RPMI8226 (cell line): Measurements from ENCODE around the gene ZNF556.
A peak's percentile ranks its signal among the peaks of the same experiment; 100 is the strongest.
"Not testable (repeated sequence)": the region's sequence is repeated elsewhere in the genome, so short reads cannot be mapped to it uniquely, and the experiment has no call there.

Experiments
- DNase-seq: peaks from one replicate; pipeline ENCODE4 v3.0.0-alpha.2; 2015

Gene ZNF556

DNA sequence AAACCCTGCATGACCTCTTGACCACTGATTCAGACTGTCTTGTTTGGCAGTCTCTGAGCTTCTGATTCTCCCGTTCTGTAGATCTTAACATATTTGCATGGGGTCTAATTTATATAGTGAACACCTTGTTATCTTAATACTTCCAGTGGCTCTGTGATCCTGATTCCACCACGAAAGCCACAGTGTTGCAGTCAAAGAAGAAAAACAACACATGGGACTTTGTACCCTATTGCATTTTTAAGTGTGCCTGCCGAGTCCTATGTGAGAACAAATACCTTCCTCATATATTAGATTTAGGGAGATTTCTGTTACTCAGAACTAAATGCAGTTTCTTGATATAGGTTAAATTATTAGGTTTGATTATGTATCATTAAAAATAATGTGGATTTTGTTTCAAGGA lies 12.3 kb upstream of the ZNF556 start:
- no peak for DNase-seq

DNA sequence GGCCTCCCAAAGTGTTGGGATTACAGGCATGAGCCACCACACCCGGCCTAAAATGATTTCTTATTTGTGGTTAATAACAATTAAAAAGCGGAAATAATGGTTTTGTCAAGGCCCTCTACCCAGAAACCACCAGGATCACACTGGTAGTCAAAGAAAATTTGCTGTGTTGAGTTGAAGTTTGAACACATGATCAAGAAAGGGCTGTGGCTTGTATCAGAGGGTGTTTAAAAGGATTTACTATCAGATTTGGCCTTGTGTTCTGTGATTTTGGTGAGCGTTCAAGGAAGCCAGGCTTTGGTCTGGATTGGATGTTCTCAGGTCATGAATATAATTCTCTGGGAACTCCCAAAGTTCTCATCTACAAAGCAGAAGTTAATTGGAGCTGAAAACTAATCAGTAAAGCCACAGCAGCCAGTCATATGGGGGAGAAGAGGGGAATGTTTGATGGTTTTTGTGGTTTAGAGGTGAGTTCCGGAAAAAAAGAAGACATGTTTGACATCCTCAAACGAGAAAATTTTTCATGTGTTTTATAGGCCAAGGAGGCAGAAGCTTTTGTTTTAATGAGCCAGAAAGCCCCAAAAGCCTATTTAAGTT lies 10.6 kb upstream of the ZNF556 start:
- no peak for DNase-seq

DNA sequence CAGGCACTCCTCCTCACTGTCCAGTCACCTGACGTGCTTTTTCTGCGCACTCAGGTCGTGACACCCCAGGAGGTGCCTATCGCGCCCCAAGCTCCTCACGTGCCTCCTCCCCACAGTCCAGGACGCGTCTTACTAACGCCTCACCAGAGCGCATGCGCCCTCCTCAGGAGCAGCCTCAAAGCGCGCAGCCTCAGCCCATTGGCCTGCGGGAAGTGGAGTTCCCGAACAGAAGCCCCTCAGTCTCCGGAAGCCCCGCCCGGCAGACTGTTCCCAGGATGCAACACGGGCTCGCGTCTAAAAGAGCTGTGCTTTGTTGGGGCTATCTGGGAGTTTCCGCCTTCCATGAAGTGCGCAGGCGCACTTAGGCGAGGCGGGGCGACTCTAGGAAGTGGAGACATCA lies 8.3 kb upstream of the ZNF556 start:
- DNase-seq = no peak

DNA sequence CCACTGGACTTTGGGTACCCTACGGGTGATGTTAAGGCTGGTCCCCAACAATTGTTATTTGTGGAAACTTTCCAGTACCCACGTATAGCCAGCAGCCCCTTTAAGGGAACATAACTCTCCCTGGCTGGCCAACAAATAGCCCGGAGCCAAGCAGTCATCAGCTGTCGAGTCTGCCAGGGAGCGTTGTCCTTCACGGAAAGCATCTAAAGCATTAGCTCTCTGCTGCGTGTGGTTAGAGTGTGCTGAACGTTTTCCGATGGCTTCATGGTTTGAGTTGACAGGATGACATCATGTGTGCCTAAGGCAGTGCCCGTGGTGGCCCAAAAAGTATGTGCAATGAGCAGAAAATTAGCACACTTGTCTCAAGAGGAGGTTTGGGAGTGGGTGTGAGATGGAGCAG lies 3.3 kb upstream of the ZNF556 start:
- no peak for DNase-seq

DNA sequence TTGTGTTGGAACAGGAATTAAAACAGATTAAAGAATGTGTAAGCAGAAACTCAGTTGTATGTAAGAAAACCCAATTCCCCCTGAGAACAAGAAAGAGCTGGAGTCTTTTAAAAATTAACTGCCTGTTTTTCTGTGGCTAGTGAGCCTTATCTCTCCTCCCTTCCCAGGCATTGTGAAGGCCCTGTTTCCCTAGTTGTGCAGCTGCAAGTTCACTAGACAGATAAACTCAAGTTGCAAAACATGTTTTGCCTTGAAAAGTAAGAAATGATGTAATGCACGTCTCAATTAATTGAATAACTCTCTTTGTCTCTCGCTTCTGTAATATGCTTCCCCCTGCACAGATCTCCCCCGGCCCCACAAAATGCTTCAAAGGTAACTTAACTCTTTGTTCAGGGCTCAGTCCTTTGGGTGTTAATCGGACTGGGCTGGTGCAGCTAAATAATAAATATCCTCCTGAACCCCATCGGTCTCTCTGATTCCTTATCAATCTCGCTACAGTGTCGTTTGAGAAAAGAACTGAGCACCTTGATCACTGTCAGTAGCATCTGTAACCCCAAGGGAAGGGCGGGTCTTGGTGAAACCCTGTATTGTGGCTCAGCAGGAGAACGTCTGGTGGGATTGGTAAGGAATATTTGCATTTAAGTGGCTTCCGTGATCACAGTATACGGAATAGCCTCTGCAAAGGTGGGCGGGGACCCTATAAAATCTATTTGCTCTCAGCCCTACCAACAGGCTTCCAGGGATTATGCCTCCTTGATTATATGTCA lies 1.6 kb upstream of the ZNF556 start:
- DNase-seq = no peak

DNA sequence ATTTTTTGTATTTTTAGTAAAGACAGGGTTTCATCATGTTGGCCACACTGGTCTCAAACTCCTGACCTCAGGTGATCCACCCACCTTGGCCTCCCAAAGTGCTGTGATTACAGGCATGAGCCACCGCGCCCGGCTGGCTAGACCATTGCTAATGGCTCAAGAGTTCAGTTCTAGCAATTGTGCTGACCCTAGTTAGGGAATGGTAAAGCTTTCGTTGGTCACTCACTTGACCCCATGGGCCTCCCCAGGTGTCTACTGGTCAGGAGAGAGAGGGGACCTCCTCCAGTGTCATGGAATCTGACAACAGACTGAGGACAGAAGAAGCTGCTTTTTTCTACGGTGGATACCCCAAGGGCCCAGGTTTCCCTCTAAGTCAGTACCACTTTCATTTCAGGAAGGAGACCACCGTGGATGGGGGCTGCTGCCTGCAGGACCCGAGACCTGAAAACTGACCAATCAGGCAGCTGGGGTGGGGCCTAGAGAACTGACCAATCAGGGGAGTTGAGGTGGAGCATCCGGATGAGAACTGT lies 575 bp upstream of the ZNF556 start:
- DNase-seq = no peak

DNA sequence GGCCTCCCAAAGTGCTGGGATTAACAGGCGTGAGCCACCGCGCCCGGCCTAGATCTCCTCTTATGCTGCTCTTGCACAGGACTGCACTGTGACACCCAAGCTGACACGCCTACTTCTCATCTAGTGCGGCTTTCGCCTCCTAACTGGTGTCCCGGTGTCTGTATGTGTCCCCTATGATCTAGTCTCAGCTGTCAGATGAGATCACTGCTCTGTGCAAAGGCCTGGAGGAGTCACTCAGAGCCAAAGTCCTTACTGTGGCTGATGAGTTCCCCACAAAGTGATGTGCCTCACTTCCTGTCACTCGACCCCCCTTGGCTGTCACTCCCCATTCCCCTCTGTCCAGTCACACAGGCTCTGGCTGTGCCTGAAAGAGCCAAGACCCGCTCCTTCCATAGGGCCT lies 2.5 kb downstream of the ZNF556 start:
- DNase-seq = no peak

DNA sequence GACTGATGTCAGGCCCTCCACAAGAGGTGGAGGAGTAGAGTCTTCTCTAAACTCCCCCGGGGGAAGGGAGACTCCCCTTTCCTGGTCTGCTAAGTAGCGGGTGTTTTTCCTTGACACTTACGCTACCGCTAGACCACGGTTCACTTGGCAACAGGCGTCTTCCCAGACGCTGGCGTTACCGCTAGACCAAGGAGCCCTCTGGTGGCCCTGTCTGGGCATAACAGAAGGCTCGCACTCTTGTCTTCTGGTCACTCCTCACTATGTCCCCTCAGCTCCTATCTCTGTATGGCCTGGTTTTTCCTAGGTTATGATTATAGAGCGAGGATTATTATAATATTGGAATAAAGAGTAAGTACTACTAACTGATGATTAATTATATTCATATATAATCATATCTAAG lies 5.0 kb downstream of the ZNF556 start:
- DNase-seq = not testable (repeated sequence)

DNA sequence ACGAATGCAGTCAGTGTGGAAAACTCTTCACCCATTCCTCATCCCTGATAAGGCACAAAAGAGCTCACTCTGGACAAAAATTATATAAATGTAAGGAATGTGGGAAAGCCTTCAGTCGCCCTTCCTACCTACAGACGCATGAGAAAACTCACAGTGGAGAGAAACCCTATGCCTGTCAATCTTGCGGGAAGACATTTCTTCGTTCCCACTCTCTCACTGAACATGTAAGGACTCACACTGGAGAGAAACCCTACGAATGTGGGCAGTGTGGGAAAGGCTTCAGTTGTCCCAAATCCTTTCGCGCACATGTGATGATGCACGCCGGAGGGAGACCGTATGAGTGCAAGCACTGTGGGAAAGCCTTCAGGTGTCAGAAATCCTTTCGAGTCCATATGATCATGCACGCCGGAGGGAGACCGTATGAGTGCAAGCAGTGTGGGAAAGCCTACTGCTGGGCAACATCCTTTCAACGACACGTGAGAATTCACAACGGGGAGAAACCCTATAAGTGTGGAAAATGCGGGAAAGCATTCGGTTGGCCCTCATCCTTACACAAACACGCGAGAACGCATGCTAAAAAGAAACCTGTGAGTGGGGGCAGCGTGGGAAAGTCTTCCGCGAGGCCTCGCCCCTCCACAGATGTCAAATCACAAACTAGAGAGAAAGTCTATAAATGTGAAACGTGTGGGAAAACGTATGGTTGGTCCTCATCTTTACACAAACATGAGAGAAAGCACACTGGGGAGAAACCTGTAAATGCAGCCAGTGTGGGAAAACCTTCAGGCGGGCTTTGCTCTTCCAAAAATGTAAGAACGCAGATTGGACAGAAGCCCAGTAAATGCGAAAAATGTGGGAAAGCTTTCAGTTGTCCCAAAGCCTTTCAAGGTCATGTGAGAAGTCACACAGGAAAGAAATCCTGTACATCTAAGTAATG lies 10.5 kb downstream of the ZNF556 start:
- no peak for DNase-seq

DNA sequence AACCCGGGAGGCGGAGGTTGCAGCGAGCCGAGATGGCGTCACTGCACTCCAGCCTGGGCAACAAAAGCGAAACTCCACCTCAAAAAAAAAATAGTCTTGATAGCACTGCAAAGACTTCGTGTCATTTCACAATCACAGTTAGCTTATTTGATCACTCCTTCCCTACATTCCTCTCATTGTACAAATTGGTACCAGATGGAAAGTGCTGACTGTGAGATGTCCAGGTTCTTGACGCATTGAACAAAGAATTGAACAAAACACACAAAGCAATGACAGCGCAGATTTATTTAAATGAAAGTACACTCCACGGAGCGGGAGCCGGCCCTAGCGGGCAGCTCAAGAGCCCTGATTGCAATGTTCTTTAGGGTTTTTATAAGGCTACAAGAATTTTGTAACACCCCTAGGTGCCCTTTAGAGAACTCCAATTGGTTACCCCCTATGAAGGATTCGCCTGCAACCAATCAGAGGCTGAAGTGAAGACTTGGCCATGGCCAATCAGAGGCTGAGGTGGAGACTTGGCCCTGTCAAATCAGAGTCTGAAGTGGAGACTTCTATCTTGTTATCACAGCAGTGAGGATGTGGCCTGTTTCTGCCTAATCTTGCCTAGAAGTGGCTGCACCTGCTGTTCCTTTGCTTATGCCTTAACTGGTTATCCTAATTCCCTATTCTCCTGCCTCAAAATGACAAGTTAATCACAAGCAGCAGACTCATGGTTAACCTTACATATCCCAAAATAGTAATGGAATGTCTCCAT lies 16.7 kb downstream of the ZNF556 start:
- no peak for DNase-seq

DNA sequence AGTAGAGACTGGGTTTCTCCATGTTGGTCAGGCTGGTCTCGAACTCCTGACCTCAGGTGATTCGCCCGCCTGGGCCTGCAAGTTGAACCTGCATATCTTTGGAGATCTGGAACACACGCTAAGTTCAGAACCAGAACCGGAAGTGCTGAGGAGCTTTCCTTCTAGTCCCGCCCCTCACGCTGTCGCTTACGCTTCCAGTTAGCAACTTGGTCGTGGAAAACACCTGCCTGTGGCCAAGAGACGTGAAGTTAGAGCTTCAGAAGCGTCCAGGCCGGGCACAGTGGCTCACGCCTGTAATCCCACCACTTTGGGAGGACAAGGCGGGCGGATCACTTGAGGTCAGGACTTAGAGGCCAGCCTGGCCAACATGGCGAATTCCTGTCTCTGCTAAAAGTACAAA lies 18.6 kb downstream of the ZNF556 start:
- no peak for DNase-seq

DNA sequence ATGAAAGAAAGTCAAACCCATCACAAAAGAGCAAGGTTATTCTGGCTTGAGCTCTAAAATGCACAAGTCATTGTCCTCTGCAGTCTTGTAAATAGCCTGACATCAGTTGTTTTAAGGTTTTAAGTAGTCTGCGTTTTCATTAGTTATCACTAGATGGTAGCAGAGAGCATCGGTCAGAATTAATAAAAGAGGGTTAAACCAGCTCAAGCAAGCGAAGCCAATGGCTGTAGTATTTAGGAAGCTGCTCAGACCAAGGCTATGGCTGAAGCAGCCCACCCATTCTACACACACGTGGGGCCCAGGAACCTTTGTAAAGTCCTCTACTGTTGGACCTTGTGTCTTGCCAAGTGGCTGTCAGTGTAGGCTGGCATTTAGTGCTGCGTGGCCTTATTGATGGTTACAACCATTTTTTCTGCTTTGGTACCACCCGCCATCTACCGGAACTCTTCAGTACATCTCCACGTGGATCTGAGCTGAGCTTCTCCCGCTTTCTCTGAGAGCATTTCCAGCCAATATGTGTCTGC lies 20.3 kb downstream of the ZNF556 start:
- DNase-seq = peak; percentile 51

DNA sequence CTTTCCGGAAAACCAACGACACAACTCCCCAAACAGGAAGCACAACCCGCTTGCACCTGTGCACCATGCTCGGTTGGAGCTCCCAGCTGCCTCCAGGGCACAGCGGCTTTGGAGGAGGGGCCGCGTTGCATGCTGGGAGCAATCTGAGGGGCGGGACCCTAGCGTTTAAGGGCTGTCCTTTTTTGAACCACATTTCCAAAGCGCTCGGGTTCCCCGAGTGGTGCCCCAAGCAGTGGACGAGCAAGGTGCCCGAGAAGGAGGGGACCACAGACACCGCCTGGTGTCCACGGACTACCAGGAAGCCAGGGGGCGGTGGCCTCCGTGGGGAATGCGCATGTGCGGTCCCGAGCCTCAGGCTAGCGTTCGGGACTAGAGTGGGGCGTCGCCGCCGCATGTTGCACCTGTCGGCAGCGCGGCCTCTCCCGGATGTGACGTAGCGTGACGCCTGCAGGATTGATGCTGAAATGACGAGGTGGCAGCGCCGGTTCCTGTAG lies 21.6 kb downstream of the ZNF556 start:
- peak; percentile 64 for DNase-seq

DNA sequence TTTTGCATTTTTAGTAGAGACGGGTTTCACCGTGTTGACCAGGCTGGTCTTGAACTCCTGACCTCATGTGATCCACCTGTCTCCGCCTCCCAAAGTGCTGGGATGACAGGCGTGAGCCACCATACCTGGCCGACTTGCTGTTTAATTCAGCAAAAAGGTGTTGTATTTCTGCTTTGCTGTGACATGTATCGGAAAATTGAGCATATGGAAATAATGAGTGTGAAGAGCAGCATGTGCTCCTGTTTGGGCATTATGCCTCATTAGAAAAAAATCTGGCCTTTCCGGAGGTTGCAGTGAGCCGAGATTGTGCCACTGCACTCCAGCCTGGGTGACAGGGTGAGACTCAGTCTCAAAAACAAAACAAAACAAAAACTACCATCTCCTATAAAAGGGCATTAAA lies 23.4 kb downstream of the ZNF556 start:
- DNase-seq = not testable (repeated sequence)

DNA sequence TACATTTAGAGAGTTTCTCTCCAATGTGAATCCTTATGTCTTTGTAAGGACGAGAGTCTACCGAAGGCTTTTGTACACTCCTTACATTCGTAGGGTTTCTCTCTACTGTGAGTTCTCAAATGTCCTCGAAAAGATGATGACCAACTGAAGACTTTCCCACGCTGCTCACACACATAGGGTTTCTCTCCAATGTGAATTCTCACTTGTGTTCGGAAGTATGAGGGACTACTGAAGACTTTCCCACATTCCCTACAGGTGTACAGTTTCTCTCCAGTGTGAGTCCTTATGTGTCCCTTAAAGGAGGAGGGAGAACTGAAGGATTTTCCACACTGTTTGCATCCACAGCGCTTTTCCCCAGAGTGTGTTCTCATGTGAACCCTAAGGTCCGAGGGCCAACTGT lies 29.6 kb downstream of the ZNF556 start:
- DNase-seq = no peak

DNA sequence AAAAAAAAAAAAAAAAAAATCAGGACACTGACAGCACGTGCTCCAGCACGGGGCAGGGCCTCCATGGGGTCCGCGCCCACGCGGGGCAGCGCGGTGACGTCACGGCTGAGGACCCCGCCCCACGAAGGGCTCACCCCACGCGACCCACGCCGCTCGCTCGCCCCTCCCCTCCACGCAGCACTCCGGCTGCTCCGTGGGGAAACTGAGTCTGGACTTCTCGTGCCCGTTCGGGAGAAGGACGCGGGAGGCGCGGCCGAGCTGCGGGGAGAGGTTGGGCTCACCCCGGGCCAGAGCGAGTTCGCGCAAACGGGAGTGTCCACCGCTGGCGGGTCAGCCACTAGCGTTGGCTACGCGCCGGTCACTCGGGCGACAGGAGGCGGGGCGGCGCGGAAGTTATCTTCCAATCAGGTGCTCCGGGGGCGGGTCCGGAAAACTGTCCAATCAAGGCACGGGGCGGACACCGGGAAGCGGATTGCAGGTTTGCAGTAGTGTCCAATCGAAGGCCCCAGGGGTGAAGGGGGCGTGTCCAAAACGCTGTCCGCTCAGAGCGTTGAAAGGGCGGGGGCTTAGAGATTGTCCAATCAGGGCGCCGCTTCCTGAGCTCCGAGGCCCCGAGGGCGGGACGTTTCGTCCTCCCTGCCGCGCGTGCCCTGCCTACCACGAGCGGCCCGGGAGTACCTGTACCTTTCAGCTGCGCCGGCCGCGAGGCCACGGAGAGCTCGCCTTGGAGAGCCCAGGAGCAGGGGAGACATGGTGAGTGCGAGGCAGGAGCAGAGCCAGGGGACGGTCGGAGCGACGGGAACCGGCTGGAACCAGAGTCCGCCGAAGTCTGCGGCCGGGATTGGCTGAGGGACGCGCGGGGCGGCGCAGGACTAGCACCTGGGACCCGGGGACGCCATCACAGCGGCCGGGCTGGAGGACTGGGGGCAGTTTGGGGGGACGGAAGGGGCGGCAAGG lies 33.4 kb downstream of the ZNF556 start, which contains the start of gene ZNF57:
Gene ZNF57 (plus strand): TSS at position 633 of the 957 bp plus-strand sequence. CDS start 118 bp downstream, at position 751.
- DNase-seq = peak; percentile 92

DNA sequence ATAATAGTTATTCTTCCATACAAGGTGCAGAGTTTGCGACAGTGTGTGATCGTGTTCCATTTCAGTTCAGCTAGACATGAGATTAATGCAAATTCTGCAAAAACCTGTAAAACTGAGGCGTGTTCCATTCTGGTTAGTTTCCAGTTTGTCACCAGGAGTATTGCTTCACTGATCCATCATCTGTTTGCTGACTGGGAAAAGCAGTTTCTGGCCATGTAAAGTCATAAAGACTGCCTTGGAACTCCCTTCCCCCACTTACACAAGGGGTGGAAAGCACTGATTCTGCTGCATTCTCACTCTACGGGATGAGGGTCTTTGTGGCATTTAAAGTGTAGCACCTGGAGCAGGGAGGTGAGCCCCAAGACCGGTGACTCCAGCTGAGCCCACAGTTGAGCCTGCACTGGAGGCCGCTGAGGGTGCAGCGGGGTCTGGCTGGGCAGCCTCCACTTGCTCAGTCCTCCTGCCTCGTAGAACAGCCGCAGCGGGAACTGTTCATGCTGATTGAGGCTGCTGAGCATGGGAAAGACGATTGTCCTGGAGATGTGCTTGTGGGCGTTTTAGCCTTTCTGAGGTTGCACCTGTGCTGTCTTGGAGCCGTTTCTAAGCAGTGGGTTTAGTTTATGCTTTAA lies 35.6 kb downstream of the ZNF556 start:
- DNase-seq = no peak

DNA sequence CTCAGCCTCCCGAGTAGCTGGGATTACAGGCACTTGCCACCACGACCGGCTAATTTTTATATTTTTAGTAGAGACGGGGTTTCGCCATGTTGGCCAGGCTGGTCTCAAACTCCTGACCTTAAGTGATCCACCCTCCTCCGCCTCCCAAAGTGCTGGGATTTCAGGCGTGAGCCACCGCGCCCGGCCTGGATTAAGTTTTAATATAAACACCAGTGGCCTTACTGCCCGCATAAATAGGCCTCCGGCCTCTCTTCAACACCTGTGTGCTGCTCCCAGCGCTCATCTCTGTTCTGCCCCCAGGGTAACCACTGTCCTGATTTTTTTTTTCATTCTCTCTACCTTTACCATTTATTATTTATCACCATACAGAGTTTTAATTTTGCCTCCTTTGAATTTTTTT lies 36.2 kb downstream of the ZNF556 start:
- not testable (repeated sequence) for DNase-seq

DNA sequence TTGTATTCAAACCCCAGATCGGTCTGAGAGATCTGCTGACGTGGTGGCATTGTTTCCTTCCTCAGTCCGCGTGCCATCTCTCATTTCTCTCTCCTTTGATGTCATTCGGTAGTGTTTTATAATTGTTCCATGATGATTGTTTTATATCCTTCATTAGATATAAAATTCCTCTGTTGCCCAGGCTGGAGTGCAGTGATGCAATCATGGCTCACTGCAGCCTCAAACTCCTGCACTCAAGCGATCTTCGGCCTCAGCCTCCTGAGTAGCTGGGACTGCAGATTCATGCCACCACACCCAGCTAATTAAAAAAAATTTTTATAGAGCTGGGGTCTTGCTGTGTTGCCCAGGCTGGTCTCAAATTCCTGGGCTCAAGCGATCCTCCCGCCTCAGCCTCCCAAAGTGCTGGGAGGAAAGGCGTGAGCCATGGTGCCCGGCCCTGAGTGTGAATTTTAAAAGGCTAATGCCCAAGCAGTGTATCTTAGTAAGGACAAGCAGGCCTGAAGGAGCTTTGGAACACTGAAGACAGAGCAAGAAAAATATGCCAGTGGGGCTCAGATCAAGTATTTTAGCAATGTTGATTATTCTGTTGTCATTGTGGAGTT lies 38.9 kb downstream of the ZNF556 start:
- DNase-seq = no peak

DNA sequence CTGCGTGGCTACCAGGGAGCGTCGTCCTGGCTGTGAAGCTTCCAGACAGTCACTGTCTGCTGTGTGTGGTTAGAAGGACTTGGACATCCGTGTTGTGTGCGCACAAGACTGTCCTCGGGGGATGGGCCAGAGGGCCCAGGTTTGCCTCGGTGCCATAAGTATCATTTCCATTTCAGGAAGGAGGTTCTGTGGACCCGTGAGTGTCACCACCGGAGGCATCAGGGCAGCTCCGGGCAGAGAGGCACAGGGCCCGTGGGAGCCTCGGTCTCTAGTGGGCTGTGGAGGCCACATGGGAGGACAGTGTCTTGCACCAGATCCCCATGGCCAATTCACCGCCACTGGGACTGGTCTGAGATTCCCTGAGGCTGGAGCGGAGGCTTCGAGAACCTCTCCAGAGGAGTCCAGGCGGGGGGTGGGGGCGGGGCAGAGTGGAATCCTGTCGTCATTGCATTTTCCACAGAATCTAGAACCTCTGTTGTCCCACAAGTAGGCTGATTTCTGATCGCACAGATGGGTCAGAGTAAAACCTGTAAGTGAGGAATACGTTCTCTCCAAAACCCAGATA lies 39.6 kb downstream of the ZNF556 start:
- no peak for DNase-seq
